VCaP (cell line): ENCODE measurements around the gene ABHD6.

Source experiments
- H3K27ac ChIP-seq: fragments of 450-650 bp; 2 replicates; pipeline ENCODE4 v1.5.1; 2017
- TF ChIP-seq, protein P1 (sequence below): fragments of 450-650 bp; conservative IDR thresholded peaks from 2 replicates; pipeline ENCODE4 v1.5.1; 2017; ENCODE audit warnings: mild to moderate bottlenecking, moderate library complexity

The ABHD6 gene

DNA sequence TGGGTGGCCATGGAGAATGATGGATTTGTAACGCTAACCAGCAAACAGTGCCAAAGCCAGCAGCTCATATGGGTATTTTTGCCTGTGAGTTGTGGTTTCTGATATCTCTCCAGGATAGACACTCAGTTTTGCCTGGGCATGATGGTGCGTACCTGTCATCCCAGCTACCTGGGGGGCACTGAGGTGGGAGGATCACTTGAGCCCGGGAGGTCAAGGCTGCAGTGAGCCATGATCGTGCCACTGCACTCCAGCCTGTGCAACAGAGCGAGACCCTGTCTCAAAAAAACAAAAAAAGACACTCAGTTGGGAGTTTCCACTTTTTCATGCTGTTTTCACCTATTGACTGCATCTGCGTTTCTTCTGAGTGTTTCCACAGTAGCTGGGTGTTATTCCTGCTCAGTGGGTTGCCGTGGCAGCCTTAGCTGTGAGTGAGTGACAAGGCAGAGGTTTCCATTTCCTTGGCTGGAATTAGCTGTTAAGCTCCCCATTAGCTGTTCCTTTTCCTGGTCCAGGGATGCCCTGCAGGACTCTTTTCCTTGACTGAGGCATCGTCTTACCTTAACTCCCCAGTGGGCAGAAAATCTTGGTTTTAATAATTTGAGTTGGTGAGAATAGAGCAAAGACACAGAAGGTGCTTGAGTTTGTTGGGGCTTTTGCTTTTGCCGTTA, 54.2 kb downstream of the ABHD6 start:
- no peak overlapping the region for H3K27ac ChIP-seq
- TF ChIP-seq, protein P1, sequence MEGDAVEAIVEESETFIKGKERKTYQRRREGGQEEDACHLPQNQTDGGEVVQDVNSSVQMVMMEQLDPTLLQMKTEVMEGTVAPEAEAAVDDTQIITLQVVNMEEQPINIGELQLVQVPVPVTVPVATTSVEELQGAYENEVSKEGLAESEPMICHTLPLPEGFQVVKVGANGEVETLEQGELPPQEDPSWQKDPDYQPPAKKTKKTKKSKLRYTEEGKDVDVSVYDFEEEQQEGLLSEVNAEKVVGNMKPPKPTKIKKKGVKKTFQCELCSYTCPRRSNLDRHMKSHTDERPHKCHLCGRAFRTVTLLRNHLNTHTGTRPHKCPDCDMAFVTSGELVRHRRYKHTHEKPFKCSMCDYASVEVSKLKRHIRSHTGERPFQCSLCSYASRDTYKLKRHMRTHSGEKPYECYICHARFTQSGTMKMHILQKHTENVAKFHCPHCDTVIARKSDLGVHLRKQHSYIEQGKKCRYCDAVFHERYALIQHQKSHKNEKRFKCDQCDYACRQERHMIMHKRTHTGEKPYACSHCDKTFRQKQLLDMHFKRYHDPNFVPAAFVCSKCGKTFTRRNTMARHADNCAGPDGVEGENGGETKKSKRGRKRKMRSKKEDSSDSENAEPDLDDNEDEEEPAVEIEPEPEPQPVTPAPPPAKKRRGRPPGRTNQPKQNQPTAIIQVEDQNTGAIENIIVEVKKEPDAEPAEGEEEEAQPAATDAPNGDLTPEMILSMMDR: no peak

GRCh38 chr3:58292866-58293265, 55.3 kb downstream of the ABHD6 start:
- H3K27ac ChIP-seq: no peak overlapping the region
- TF ChIP-seq, protein P1: no peak

- TF ChIP-seq, protein P1: no peak
- H3K27ac ChIP-seq: no peak overlapping the region
These were observed 55.9 kb downstream of the ABHD6 start for GRCh38 chr3:58293516-58293915.

DNA sequence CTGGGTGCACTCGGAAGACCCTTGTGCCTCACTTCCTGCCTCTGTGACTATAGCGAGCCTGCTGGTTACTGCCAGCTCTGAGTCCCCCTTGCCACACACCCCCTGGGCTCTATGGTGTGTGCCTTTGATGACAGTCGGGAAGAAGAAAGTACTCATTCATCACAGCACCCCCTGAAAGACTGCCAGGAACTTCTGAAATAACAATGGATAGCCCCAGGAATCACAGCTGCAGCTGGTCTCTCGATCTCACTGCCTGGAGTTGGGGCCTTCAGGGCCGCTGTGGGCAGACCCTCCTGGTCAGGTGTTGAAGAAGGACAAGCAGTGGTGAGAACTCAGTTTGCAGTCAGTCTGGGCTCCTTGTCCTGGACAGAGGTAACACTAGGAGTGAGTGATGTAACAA, 58.7 kb downstream of the ABHD6 start:
- H3K27ac ChIP-seq: no peak overlapping the region
- TF ChIP-seq, protein P1: no peak

GRCh38 chr3:58296843-58297242, 59.3 kb downstream of the ABHD6 start:
- no peak overlapping the region for H3K27ac ChIP-seq
- TF ChIP-seq, protein P1: no peak

GRCh38 chr3:58298190-58298589, 60.6 kb downstream of the ABHD6 start:
- H3K27ac ChIP-seq: no peak overlapping the region
- TF ChIP-seq, protein P1: no peak

DNA sequence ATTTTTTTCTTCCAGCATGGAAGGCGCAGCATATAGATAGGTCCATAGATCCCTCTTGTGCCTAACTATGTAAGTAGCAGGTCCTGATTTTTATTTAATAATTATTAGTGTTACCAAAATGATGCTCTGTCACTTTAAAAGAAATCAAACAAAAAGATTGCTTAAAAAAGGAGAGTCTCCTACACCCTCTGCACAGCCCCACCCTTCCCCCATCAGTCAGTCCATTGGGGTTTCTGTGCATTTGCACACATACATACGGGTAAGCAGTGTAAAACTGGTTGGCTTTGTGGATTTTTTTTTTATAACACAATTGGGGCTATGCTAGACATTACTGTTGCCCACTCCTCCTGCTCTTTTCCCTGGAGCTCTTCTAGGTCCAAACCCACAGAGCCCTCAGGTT, 61.5 kb downstream of the ABHD6 start:
- TF ChIP-seq, protein P1: no peak
- H3K27ac ChIP-seq: no peak overlapping the region
